SK-N-SH (cell line): ENCODE measurements around the gene ESD. TPM values are rescaled to one million over a fixed set of nuclear protein-coding genes. Genes with fewer than 3 reads are reported as not detected.

ENCODE experiments used
- CTCF ChIA-PET: fragments of 300-600, 350-600 bp; formaldehyde crosslinking; extraction: SDS; loops from one replicate; lab custom pipeline; 2021; lab: Yijun Ruan, JAX
- POLR2A ChIA-PET: fragments of 350-600 bp; sonication (Branson Sonifier 250); formaldehyde crosslinking; extraction: SDS; loops from one replicate; lab custom pipeline; 2020; ENCODE audit warnings: antibody characterized with exemption, inconsistent platforms; lab: Yijun Ruan, JAX
- DNase-seq: peaks from one replicate; pipeline ENCODE4 v3.0.0; 2012
- H2AFZ ChIP-seq: fragments of 200-600 bp; sonication (generic); 2 replicates; pipeline ENCODE4 v1.8.1; 2016; ENCODE audit warnings: antibody characterized with exemption, mild to moderate bottlenecking, low read depth
- H3F3A ChIP-seq: fragments of 200-600 bp; sonication (generic); replicated peaks from 2 replicates; pipeline ENCODE3; 2016; ENCODE audit warnings: antibody characterized with exemption, mild to moderate bottlenecking; ENCODE audit not compliant: insufficient read depth
- H3K27ac ChIP-seq, 2 experiments: fragments of 200-500 bp in 1 of 2; fragments of 200-600 bp in 1 of 2; sonication (Bioruptor generic) in 1 of 2; sonication (generic), shearing (Covaris generic) in 1 of 2; 2 replicates each; pipeline versions ENCODE4 v1.5.1 to v1.6.1; 2014 to 2016; ENCODE audit warnings: low read depth in 2 of 2, inconsistent platforms in 1 of 2, low read length in 1 of 2, mild to moderate bottlenecking in 1 of 2, mixed read lengths in 1 of 2
- H3K27me3 ChIP-seq: fragments of 200-600 bp; sonication (generic), shearing (Covaris generic); 2 replicates; pipeline ENCODE4 v1.6.1; 2016; ENCODE audit warnings: mixed run types; ENCODE audit not compliant: insufficient read depth
- H3K36me3 ChIP-seq, 2 experiments: fragments of 200-500 bp in 1 of 2; fragments of 200-600 bp in 1 of 2; sonication (Bioruptor generic) in 1 of 2; sonication (generic) in 1 of 2; replicated peaks in 1 of 2; 2 replicates each; pipeline versions ENCODE3 to v1.5.1; 2014 to 2016; ENCODE audit warnings: low read length in 1 of 2, mild to moderate bottlenecking in 1 of 2; ENCODE audit not compliant: insufficient read depth in 2 of 2, control insufficient read depth in 1 of 2
- H3K4me1 ChIP-seq, 2 experiments: fragments of 200-500 bp in 1 of 2; fragments of 200-600 bp in 1 of 2; sonication (Bioruptor generic) in 1 of 2; sonication (generic), shearing (Covaris generic) in 1 of 2; 2 replicates each; pipeline versions ENCODE4 v1.5.1 to v1.6.1; 2014 to 2016; ENCODE audit warnings: low read depth in 1 of 2, low read length in 1 of 2, mixed run types in 1 of 2; ENCODE audit not compliant: insufficient read depth in 2 of 2, control insufficient read depth in 1 of 2
- H3K4me2 ChIP-seq: fragments of 200-600 bp; sonication (generic), shearing (Covaris generic); 2 replicates; pipeline ENCODE4 v1.6.1; 2017; ENCODE audit warnings: mixed run types
- H3K4me3 ChIP-seq, 2 experiments: fragments of 200-500 bp in 1 of 2; fragments of 200-600 bp in 1 of 2; sonication (Bioruptor generic) in 1 of 2; sonication (generic), shearing (Covaris generic) in 1 of 2; 2 replicates each; pipeline versions ENCODE4 v1.5.1 to v1.8.1; 2014 to 2016; ENCODE audit warnings: low read depth in 2 of 2, inconsistent platforms in 1 of 2, low read length in 1 of 2, mild to moderate bottlenecking in 1 of 2, mixed read lengths in 1 of 2, moderate library complexity in 1 of 2
- H3K79me2 ChIP-seq: fragments of 200-600 bp; sonication (generic); 2 replicates; pipeline ENCODE4 v1.8.1; 2017; ENCODE audit warnings: mild to moderate bottlenecking; ENCODE audit not compliant: insufficient read depth
- H3K9ac ChIP-seq: fragments of 200-600 bp; sonication (generic); 2 replicates; pipeline ENCODE4 v1.6.1; 2017; ENCODE audit warnings: mixed run types
- H3K9me2 ChIP-seq: fragments of 200-600 bp; sonication (generic); 2 replicates; pipeline ENCODE4 v1.6.1; 2017; ENCODE audit warnings: mixed run types
- H3K9me3 ChIP-seq: fragments of 200-600 bp; sonication (generic); 2 replicates; pipeline ENCODE4 v1.6.1; 2017; ENCODE audit warnings: mixed run types, mild to moderate bottlenecking, moderate library complexity
- H4K20me1 ChIP-seq: fragments of 200-600 bp; sonication (generic); 2 replicates; pipeline ENCODE4 v1.6.1; 2017; ENCODE audit warnings: mild to moderate bottlenecking, mixed run types; ENCODE audit not compliant: insufficient read depth
- CHD2 ChIP-seq: fragments of 150-350 bp; IDR thresholded peaks from 2 replicates; pipeline ENCODE4 v1.6.1; 2018; ENCODE audit warnings: low read length; ENCODE audit not compliant: partially characterized antibody
- EP300 ChIP-seq, 2 experiments: IDR thresholded peaks; 2 replicates each; pipeline versions ENCODE4 v1.4.0 to v1.6.1; 2012; ENCODE audit warnings: borderline replicate concordance in 1 of 2, low read depth in 1 of 2, low read length in 1 of 2
- EZH2phosphoT487 ChIP-seq: fragments of 200-600 bp; sonication (generic); IDR thresholded peaks from 2 replicates; pipeline ENCODE4 v1.6.1; 2017; ENCODE audit warnings: low read depth, mixed run types, mild to moderate bottlenecking, antibody characterized with exemption, moderate library complexity, borderline replicate concordance
- FOSL2 ChIP-seq: IDR thresholded peaks from 2 replicates; pipeline ENCODE4 v1.4.0; 2012; ENCODE audit warnings: low read depth, mild to moderate bottlenecking, moderate library complexity, borderline replicate concordance
- FOXJ3 ChIP-seq: sonication (generic); formaldehyde crosslinking; IDR thresholded peaks from 2 replicates; pipeline ENCODE4 v1.5.1; 2020; ENCODE audit warnings: mild to moderate bottlenecking, missing genetic modification reagents
- FOXM1 ChIP-seq: IDR thresholded peaks from 2 replicates; pipeline ENCODE4 v1.4.0; 2012; ENCODE audit warnings: low read depth, mild to moderate bottlenecking
- GABPA ChIP-seq: IDR thresholded peaks from 2 replicates; pipeline ENCODE4 v1.4.0; 2012; ENCODE audit warnings: low read depth, mild to moderate bottlenecking
- GATA2 ChIP-seq: sonication (generic); formaldehyde crosslinking; IDR thresholded peaks from 2 replicates; pipeline ENCODE4 v1.5.0; 2020; ENCODE audit warnings: mild to moderate bottlenecking, missing genetic modification reagents
- MAX ChIP-seq: IDR thresholded peaks from 2 replicates; pipeline ENCODE4 v1.4.0; 2012; ENCODE audit warnings: low read depth
- NFIC ChIP-seq: IDR thresholded peaks from 2 replicates; pipeline ENCODE4 v1.4.0; 2012; ENCODE audit warnings: borderline replicate concordance
- RFX5 ChIP-seq: IDR thresholded peaks from 2 replicates; pipeline ENCODE4 v1.6.1; 2012; ENCODE audit warnings: mild to moderate bottlenecking, improper control_type of control experiment, low read length
- TAF1 ChIP-seq: IDR thresholded peaks from 2 replicates; pipeline ENCODE4 v1.6.1; 2012; ENCODE audit warnings: low read depth, mild to moderate bottlenecking, low read length, moderate library complexity, borderline replicate concordance
- TEAD4 ChIP-seq: IDR thresholded peaks from 2 replicates; pipeline ENCODE4 v1.4.0; 2012; ENCODE audit warnings: mild to moderate bottlenecking, borderline replicate concordance; ENCODE audit not compliant: insufficient read depth
- USF1 ChIP-seq: IDR thresholded peaks from 2 replicates; pipeline ENCODE4 v1.4.0; 2012; ENCODE audit warnings: low read depth, borderline replicate concordance
- YY1 ChIP-seq: IDR thresholded peaks from 2 replicates; pipeline ENCODE4 v1.4.0; 2012; ENCODE audit warnings: low read depth, mild to moderate bottlenecking
- WGBS: methylation state at CpG from one replicate; pipeline ENCODE4 v1.1.6; 2017; ENCODE audit warnings: low lambda C conversion rate; 5-methylcytosine and 5-hydroxymethylcytosine counted together
- polyA plus RNA-seq, 3 experiments: library from polyadenylated mRNA; depleted of rRNA; stranded (reverse); fragments of >200 nt; gene quantifications; 2 replicates each; pipeline ENCODE4 v1.2.3, GENCODE V29; 2012
- TF ChIP-seq, protein P1 (sequence below): IDR thresholded peaks from 2 replicates; pipeline ENCODE4 v1.4.0; 2012; ENCODE audit warnings: low read depth, borderline replicate concordance

ESD gene
- polyA plus RNA-seq, 1 of the 3 experiments (the other 2 are of a cell fraction): 80.9 TPM

- no peaks in the 10 kb centered on the region for H3K9me3 ChIP-seq
- no peak overlapping the region for H3K9ac ChIP-seq
- no peak overlapping the region for H3K4me2 ChIP-seq
- no peak overlapping the region for H3K27ac ChIP-seq
- 0 out of 2 replicates have a peak overlapping the region, but pooled peaks have one; percentile 3 for H2AFZ ChIP-seq
- no peaks in the 10 kb centered on the region for H4K20me1 ChIP-seq
- no peaks in the 10 kb centered on the region for H3K9me2 ChIP-seq
- TF ChIP-seq YY1 (no peak), MAX (no peak), FOSL2 (no peak), EZH2phosphoT487 (no peak), EP300 (IDR thresholded peaks at IDR 0.05; ENCODE audit: borderline replicate concordance in 1 of 2, low read depth in 1 of 2, low read length in 1 of 2) (no peak), GATA2 (CRISPR knock-in tag) (no peak), CHD2 (no peak), RFX5 (no peak), NFIC (no peak), FOXJ3 (CRISPR knock-in tag) (no peak), TAF1 (no peak), USF1 (no peak), GABPA (no peak)
- TF ChIP-seq, protein P1, sequence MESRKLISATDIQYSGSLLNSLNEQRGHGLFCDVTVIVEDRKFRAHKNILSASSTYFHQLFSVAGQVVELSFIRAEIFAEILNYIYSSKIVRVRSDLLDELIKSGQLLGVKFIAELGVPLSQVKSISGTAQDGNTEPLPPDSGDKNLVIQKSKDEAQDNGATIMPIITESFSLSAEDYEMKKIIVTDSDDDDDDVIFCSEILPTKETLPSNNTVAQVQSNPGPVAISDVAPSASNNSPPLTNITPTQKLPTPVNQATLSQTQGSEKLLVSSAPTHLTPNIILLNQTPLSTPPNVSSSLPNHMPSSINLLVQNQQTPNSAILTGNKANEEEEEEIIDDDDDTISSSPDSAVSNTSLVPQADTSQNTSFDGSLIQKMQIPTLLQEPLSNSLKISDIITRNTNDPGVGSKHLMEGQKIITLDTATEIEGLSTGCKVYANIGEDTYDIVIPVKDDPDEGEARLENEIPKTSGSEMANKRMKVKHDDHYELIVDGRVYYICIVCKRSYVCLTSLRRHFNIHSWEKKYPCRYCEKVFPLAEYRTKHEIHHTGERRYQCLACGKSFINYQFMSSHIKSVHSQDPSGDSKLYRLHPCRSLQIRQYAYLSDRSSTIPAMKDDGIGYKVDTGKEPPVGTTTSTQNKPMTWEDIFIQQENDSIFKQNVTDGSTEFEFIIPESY: no peak
- TF ChIP-seq, all 33 proteins: peak for 0
- ChIA-PET POLR2A (no interaction called here), CTCF (no interaction called here)
- H3K36me3 ChIP-seq: no peaks in the 10 kb centered on the region
- no peaks in the 10 kb centered on the region for H3K27me3 ChIP-seq
- no peaks in the 10 kb centered on the region for H3K79me2 ChIP-seq
- WGBS: 46% methylated on average over 1 of the region's 1 CpG
- peaks cover 14% of the 10 kb centered on the region for H3F3A ChIP-seq
- peaks cover 3 to 6% of the 10 kb centered on the region in 2 experiments; a peak in 2 of 4 replicates for H3K4me1 ChIP-seq
- no peak for DNase-seq
- no peak overlapping the region for H3K4me3 ChIP-seq
These were observed 4.9 kb upstream of the ESD start for GRCh38 chr13:46801858-46802257.

- H3K9me2 ChIP-seq: no peaks in the 10 kb centered on the region
- no peaks in the 10 kb centered on the region for H3K9me3 ChIP-seq
- no peaks in the 10 kb centered on the region for H4K20me1 ChIP-seq
- no peak for DNase-seq
- H2AFZ ChIP-seq: no peak overlapping the region
- H3K27me3 ChIP-seq: no peaks in the 10 kb centered on the region
- peaks cover 10 to 13% of the 10 kb centered on the region in 2 experiments; a peak in 3 of 4 replicates for H3K4me1 ChIP-seq
- H3K27ac ChIP-seq: no peak overlapping the region
- no peak overlapping the region for H3K9ac ChIP-seq
- H3K4me2 ChIP-seq: no peak overlapping the region
- 77% methylated on average over 4 of the region's 4 CpGs for WGBS
- H3F3A ChIP-seq: peaks cover 9% of the 10 kb centered on the region
- peaks cover 26% of the 10 kb centered on the region for H3K79me2 ChIP-seq
- ChIA-PET POLR2A (no interaction called here), CTCF (no interaction called here)
- H3K4me3 ChIP-seq: no peak overlapping the region
- TF ChIP-seq FOXM1 (no peak), YY1 (no peak), TEAD4 (no peak), FOSL2 (no peak)
- H3K36me3 ChIP-seq: no peaks in the 10 kb centered on the region
These were observed 2.2 kb upstream of the ESD start for GRCh38 chr13:46799139-46799538.
